Activated naive CD4-positive, alpha-beta T cell treated with Interleukin-2 at 50 U/mL for 16 hours (primary cell): ENCODE results near the gene CLCN7.

Source experiments
- DNase-seq: peaks from one replicate; pipeline ENCODE4 v3.0.0-alpha.2; 2020

The CLCN7 gene

DNA sequence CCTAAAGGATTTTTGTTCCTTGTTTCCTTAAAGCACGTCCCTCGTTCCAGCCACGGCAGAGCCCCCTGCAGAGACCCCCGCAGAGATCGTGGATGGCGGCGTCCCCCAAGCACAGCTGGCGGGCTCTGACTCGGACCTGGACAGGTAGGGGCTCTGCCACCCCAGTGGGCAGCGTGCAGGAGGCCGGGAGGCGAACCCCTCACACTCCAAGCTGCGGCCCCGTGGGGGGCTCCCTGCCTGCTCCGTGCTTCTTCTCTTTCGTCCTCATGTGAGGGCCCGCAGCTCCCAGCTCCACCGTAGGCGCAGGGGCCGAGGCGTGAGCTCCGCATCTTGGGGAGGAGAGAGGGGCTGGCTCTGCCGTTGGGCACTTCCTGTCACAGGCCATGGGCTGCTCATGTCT lies 26.8 kb upstream of the CLCN7 start:
- DNase-seq, result no peak

DNA sequence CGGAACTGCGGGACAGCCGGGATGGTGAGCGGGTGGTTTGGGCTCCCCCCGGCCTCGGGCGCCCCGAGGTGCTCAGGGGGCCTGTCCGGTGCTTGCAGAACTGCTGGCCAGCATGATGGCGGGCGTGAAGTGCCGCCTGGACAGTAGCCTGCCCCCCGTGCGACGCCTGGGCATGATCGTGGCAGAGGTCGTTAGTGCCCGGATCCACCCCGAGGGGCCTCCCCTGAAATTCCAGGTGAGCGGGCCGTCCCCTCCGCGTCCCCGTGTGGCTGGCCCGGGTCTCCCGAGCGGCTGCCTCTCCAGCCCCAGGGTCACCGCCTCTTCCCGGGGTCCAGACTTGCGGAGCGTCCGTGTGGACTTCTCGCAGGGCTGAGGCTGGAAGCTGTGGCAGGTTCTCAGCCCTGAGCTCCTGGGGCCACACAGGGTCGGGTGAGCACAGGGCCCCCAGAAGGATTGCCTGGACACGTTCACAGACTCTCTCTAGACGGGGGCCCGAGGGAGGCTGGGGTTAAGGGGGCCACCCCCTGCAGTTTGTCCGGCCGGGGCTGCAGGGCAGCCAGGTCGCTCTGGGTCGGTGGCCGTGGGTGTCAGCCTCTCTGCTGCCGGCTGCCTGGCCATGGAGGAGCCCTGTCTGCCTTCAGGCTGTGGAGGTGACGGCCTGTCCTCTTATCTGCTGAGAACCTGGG lies 25.8 kb upstream of the CLCN7 start:
- no peak for DNase-seq

DNA sequence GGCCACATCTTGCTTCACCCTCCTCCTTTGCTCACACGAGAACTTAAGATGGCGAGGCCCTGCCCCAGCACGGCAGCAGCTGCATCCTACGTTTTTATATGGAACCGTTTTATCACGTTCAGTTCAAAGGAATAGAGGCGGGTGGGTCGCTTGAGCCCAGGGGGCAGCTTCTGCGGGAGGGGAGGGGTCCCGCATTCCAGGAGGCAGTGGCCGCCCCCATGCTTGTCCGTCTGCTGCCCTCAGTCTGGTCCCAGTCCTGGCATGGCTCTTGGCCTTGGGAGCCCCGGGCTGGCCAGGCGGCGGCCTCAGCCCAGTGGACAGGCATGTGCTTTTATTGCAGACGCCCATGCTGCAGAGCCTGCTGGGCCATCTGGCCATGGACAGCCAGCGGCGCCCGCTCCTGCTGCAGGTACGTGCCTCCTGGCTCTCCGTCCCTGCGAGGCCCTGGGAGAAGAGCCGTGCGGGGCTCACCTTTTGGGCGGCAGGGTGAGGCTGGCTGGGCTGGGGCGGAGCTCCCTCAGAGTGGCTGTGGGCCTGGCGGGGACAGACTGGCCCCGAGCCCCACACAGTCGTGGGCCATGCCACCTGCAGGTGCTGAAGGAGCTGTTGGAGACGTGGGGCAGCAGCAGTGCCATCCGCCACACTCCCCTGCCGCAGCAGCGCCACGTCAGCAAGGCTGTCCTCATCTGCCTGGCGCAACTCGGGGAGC lies 25.1 kb upstream of the CLCN7 start:
- DNase-seq, result no peak

DNA sequence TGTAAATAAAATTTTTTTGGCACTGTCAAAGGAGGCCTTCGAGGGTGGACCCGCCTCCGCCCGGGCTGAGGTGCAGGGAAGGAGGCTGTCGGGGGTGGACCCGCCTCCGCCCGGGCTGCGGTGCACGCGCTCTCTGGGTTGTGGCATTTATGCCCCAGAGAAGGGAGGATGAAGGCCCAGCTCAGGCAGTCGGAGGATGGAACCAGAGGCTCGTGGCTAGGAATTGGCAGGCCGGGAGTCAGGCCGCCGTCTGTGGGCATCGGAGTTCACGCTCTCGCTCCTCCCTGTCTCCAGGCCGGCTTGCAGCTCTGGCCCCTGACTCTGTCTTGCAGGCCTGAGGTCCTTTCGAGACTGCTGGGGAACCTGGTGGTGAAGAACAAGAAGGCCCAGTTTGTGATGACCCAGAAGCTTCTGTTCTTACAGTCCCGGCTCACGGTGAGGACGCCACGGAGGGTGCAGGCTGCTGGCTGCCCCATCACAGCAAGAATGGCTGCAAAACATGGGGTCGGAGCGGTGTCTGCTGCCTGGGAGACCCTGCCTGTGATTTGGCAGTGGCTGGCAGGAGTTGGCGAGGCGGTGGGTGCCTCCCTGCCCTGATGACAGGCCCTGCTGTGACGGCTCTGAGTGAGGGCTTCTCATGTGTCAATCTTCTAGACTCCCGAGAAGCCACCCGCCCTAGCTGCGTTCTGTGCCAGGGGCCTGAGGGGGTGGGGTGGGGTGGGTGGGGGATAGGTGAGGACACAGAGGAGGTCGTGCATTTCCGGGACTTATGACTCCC lies 24.3 kb upstream of the CLCN7 start:
- DNase-seq, result no peak

DNA sequence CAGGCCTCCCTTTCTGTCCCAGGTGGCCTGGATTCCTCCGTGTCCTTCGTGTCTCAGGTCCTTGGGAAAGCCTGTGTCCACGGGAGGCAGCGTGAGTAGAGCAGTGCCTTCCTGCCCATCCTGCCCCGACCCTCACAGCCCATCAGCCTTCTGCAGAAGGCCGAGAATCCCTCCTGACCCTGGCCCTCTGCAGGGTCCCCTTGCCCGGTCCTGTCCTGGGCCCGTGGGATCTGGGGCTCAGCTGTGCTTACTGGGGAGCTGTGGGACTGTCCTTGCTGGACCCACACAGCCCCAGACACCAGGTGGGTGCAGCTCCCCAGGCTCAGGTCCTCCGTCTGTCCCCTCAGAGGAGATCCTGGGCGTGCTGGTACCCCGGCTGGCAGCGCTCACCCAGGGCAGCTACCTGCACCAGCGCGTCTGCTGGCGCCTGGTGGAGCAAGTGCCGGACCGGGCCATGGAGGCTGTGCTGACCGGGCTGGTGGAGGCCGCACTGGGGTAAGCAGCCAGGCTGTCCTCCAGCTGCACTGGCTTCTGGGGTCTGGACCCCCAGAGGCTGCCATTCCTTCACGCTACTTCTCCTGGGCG lies 22.3 kb upstream of the CLCN7 start:
- DNase-seq, result no peak

DNA sequence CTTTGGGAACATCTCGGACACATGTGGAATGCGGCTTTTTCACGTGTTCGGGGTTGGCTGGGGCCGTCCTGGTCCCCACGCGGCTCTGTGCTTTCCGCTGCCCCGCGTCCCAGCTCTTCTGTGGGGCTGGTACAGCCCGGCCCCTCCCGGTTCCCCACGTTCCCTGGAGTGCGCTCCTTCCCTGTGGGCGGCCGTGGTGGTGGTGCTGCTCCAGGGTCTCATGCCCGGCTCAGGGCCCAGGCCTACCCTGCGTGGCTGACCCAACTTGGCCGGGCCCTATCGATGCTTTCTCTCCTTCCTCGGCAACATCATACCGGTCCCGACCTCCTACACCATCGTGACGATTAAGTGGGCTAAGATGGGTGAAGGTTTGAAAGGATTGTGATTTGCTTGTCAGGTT lies 21.6 kb upstream of the CLCN7 start:
- no peak for DNase-seq

DNA sequence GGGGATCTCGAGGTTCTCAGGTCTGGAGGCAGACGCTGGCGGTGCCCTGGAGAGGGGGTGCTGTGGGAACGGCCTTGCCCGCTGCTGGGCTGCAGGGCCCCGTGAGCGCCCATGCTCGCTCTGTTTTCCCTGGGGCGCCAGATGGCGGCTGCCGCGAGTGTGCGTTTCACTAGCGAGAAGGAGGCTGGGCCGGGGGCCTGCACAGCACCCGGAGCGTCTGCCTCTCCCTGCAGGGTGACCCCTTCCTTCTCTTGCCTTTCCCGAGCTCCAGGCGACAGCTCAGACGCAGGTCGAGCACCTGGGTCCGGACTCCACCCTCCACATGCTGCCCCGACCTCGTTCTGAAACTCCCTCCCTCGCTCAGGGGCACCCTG lies 21.0 kb upstream of the CLCN7 start:
- no peak for DNase-seq

DNA sequence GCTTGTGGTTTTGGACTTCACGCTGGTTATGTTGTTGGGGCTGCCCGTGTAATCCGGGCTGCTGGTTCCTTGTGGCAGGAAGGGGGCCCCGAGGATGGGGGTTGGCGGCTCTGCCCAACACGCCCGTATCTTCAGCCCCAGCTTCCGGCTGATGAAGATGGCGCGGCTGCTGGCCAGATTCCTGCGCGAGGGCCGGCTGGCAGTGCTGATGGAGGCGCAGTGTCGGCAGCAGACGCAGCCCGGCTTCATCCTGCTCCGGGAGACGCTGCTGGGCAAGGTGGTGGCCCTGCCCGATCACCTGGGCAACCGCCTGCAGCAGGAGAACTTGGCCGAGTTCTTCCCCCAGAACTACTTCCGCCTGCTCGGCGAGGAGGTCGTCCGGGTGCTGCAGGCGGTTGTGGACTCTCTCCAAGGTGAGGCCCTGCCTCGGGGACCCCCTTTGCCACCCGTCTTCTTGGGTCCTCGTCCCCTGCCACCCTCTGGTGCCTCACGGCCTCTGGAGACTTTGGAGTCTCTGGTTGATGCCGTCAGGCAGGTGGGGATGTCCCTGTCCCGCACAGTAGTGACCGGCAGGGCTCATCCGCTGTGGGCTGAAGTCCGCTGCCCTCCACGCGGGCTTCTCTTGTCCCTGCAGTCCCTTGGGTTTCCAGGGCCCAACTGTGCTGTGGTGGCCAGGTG lies 20.5 kb upstream of the CLCN7 start:
- DNase-seq, result no peak

DNA sequence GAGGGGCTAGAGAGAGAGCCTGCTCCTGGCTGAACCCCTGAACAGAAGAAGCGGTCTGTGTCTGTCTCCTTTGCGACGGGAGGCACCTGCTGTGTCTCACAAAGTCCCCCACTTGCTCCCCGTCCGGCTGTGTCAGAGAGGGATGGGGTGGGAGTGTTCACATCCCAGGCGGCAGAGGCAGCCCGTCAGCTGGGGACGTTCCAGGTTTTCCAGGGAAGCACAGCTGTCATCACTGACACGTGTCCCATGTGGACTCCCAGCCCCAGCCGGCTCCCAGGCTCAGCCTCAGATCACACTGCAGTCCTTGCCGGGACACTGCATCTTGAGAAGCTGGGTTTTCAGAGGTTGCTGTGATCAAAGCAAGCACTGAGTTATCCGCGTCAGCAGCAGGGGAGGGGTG lies 19.9 kb upstream of the CLCN7 start:
- DNase-seq, result no peak

DNA sequence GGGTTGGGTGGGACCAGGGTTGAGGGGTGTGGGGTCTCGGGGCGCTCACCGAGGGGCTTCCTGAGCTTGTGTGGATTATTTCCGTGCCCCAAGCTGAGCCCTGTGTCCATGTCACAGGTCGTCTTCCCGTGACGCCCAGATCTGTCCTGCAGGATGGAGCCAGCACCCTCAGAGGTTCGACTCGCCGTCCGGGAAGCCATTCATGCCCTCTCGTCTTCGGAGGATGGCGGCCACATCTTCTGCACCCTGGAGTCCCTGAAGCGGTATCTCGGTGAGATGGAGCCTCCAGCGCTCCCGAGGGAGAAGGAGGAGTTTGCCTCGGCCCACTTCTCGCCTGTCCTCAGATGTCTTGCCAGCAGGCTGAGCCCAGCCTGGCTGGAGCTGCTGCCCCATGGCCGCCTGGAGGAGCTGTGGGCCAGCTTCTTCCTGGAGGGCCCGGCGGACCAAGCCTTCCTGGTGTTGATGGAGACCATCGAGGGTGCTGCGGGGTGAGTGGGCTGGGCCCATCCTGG lies 19.4 kb upstream of the CLCN7 start:
- no peak for DNase-seq

DNA sequence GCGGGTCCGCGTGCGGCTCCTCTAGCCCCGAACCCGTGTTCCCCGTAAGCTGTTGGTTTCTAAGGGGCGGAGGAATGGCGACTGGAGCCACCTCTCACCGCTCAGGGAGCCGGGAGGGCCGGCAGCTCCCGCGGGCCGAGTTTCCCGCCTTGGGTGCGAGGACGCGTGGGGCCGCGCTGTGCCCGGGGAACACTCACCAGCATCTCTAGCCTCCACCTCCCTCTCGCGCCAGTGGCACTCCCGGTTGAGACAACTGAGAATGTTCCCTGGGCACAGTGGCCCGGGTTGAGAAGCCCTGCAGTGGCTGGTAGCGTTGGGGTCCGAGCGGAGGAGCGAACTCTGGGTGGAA lies 18.9 kb upstream of the CLCN7 start:
- DNase-seq, result no peak

DNA sequence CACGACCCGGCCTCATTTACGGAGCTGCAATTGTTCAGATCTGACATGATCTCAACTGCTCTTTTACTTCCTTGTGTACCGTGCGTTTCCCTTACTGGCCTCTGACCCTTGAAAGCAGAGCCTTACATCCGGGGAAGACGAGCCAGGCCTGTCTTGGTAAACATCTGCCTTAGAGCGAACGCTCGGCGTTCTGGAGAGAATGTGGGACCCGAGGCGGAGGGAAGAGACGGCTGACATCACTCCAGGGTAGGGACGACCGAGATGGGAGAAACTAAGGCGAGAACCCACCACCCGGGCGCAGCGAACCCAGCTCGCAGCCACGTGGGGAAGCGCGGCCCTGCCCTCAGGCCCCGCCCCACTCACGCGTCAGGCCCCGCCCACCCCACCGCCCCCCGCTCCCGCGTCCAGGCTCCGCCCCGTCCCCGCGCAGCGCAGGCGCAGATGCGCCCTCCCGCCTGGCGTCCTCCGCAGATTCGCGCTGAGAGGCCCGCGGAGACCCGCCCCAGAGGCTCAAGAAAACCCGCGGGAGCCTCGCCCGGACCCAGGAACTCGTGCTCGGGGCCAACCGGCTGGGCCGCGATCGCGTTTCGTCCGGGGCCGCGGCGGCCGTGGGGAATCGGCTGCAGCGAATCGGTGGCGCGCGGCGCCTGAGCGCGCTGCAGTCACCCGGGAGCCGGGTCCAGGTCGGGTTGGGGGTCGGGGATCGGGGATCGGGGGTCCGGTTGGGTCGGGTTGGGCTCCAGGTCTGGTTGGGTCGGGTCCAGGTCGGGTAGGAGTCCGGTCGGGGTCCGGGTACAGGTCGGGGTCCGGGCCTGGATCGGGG lies 18.3 kb upstream of the CLCN7 start, which contains the start of gene TELO2:
Gene TELO2, plus strand, starts transcription at position 438 of the 823 bp plus-strand sequence. CDS start 922 bp downstream, outside the sequence.
- DNase-seq, result peak; percentile 84

DNA sequence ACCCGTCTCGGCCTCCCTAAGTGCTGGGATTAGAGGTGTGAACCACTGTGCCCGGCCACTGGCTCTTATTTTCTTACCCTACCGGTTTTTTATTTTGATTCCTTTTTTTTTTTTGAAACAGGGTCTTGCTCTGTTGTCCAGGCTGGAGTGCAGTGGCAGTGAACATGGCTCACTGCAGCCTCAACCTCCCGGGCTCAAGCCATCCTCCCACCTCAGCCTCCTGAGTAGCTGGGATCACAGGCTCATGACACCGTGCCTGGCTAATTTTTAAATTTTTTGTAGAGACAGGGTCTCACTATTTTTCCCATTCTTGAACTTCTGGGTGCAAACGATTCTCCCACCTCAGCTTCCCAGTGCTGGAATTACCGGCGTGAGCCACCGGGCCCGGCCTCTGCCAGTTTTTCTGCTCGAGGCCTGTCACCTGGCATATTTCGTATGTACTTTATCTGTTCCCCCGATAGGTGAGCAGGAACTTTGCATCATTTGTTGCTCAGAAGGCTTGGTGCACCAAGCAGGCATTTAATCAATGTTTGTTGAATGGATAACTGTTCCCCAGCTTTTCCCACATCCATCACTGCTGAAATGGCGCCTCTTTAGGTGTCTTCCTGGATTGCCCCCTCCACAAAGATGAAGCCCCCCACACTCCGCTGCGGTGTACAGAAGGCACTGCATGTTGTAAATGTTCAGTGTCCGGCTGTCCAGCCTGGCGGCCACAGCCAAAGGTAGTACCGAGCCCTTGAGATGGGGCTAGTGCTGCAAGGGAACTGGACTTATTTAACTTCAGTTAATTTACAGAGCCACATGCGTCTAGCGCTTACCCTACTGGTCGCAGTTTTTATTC lies 17.5 kb upstream of the CLCN7 start:
- DNase-seq, result no peak

DNA sequence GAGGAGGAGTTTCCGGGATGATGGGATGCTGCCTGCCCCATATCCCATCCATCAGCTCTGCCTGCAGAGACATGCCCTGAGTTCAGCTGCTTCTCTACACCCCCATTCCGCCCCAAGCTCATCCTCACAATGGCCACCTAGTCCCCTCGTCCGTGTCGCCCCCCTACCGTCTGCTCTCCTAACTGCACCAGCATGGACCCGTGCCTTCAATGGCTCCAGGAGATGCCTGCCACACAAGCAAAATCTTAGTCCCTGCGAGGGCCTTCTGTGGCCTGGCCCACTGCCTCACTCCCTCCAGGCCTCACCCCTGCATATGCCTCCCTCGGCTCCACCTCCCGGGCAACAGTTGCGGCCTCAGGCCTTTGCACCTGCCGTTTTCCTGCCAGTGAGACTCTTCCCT lies 16.5 kb upstream of the CLCN7 start:
- no peak for DNase-seq

DNA sequence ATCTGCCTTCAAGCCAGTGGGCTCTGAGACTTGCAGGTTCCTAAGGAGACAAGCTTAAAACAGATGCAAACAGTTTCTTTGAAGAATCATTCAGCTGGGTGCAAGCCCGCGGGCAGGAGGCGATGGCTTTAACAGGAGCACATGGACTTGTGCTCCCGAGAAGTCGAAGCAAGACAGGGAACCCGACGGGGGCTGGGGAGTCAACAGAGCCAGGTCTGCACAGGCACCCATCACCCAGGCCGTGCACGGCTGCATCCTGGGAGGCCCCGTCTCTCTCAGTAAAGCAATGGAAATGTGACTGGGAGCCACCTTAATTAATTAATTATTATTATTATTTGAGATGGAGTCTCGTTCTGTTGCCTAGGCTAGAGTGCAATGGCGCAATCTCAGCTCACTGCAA lies 14.2 kb upstream of the CLCN7 start:
- no peak for DNase-seq

DNA sequence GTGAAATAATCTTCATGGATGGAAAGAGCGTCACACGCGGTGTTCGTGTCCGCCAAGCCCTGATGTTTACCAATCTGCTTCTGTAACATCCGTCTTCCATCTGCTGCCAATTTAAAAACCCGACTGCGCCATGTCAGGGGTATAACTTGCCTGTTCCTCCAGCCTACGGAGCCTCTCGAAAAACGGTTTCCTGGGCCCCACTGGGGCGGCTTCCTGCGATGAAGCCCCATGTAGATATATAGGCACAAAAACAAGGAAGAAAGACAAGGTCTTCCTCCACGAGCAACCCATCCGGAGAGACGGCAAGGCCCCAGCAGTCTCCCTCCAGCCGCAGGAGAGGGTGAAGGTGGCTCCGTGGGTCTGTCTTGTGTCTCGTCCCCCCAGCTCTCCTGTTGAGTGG lies 13.8 kb upstream of the CLCN7 start, which contains the start of gene PTX4:
Gene PTX4, minus strand, starts transcription at position 326 of the 400 bp plus-strand sequence. Its CDS starts 35 bp downstream, at position 291.
- no peak for DNase-seq

DNA sequence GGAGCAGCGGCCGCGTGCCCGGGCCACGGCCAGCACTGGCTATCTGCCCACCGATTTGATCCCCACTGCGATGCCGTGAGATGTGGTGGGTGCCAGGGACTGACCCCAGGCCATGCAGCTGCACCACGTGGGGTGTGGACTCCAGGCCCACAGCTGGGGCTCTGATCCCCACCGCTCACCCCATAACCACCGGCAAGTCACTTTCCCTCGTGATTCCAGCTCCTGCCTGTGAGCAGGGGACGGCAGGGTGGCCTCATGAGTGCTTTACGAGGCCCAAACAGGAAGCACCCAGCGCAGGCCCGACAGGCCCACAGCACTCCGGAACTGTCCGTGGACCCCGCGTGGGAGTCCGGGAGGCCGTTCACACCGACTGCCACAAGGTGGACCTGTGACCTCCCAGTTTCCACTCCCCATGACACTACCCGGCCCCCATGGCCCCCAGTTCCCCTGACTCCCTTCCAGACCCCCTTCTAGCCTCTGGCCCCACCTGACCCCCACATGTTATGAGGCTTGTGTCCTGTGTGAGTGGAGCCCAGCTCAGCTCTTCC lies 13.3 kb upstream of the CLCN7 start:
- no peak for DNase-seq

DNA sequence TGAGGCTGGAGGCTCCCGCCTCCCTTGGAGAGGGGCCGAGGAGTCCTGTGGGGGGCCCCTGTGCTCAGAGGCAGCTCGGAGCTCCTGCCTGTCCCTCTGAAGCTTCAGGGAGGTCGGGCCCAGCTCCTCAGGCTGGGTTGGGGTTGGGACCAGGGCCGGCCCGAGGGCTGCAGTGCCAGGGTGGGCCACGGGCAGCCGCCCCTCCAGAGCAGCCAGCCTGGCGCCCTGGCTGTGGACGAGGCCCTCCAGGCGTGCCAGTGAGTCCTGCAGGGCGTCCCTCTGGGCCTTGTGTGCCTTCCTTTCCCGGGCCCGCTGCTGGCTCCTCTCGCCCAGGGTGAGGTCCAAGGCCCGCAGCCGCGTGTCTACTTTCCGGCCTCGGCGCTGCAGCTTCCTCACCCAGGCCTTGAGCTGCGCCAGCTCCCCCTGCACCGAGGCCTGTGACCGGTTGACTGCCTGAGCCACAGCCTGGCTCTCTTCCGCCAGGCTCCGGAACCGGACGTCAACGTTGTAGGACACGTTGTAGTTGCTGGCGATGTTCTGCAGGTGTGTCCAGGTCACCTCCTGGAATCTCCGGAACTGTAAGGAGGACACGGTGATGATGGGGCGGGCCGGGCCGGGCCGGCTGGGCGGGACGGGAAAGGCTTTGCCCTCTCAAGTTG lies 12.7 kb upstream of the CLCN7 start:
- no peak for DNase-seq

DNA sequence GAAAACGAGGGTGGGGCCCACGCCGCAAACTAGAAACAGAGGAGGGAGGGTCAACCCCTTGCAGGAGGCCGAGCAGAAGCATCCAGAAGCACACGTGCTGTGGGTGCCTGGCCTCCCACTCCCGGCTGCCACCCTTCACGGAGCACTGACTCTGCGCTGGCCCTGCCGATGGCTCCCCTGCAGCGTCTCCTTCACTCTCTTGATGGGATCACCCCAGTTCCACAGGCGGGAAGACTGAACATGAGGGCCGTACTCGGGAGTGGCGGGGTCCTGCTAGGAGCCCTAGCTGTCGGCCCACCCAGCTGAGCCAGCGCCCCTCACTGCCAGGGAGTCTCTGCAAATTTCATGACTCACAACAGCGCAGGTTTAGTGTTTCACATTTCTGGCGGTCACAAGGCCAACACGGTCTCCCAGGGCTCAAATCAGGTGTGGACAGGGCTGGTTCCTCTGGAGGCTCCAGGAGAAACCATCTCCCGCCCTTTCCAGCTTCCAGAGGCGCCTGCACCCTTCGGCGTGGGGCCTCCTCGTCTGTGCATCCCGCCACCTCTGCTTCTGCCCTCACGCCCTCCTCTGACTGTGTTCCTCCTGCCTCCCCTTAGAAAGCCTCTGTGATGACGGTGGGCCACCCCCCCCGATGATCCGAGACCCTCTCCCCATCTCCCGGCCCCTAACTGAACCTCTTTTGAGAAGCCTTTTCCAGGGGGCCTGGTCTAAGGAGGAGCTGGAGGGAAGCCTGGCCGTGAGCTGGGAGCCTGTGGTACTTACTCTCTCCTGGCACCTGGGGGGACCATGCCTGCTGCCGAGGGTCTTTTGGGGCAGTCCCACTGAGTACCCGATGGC lies 11.9 kb upstream of the CLCN7 start:
- no peak for DNase-seq
